Activated CD4-positive, alpha-beta memory T cell treated with anti-CD3 and anti-CD28 coated beads, Interleukin-2, amount 10 ng/mL, durations not matched to agents 7 days and 5 days (primary cell): ENCODE data around the gene ERFL. TPM values are rescaled to one million over a fixed set of nuclear protein-coding genes. Genes with fewer than 3 reads are reported as not detected.
"Not testable (repeated sequence)": the region's sequence is repeated elsewhere in the genome, so short reads cannot be mapped to it uniquely, and the experiment has no call there.

Experiments used
- CTCF ChIA-PET: fragments of 350-600 bp; sonication (Branson Sonifier 250); formaldehyde crosslinking; loops from one replicate; lab custom pipeline; 2021; ENCODE audit warnings: antibody characterized with exemption, inconsistent platforms; lab: Charles Lee
- POLR2A ChIA-PET: fragments of 350-600 bp; sonication (Branson Sonifier 250); formaldehyde crosslinking; loops from one replicate; lab custom pipeline; 2021; ENCODE audit warnings: antibody characterized with exemption; lab: Charles Lee
- DNase-seq: peaks from one replicate; pipeline ENCODE4 v3.0.0-alpha.2; 2020
- H3K27ac Mint-ChIP-seq: one replicate; pipeline ENCODE4 v1.8.0; 2021; ENCODE audit warnings: mild to moderate bottlenecking, mixed read lengths
- H3K27me3 Mint-ChIP-seq: one replicate; pipeline ENCODE4 v1.8.0; 2021; ENCODE audit warnings: mixed read lengths
- H3K36me3 Mint-ChIP-seq: one replicate; pipeline ENCODE4 v1.8.0; 2021; ENCODE audit warnings: low read depth, mixed read lengths
- H3K4me1 Mint-ChIP-seq: one replicate; pipeline ENCODE4 v1.8.0; 2021; ENCODE audit warnings: mixed read lengths
- H3K4me3 Mint-ChIP-seq: one replicate; pipeline ENCODE4 v1.8.0; 2021; ENCODE audit warnings: mild to moderate bottlenecking, mixed read lengths
- H3K9me3 Mint-ChIP-seq: one replicate; pipeline ENCODE4 v1.8.0; 2021; ENCODE audit warnings: mixed read lengths
- total RNA-seq, 2 experiments: library from RNA; stranded (reverse); gene quantifications; one replicate each; pipeline ENCODE4 v1.2.3, GENCODE V29; 2021

ERFL gene
- total RNA-seq, 2 experiments from 2014 or later = 1.5 to 1.7 TPM

DNA sequence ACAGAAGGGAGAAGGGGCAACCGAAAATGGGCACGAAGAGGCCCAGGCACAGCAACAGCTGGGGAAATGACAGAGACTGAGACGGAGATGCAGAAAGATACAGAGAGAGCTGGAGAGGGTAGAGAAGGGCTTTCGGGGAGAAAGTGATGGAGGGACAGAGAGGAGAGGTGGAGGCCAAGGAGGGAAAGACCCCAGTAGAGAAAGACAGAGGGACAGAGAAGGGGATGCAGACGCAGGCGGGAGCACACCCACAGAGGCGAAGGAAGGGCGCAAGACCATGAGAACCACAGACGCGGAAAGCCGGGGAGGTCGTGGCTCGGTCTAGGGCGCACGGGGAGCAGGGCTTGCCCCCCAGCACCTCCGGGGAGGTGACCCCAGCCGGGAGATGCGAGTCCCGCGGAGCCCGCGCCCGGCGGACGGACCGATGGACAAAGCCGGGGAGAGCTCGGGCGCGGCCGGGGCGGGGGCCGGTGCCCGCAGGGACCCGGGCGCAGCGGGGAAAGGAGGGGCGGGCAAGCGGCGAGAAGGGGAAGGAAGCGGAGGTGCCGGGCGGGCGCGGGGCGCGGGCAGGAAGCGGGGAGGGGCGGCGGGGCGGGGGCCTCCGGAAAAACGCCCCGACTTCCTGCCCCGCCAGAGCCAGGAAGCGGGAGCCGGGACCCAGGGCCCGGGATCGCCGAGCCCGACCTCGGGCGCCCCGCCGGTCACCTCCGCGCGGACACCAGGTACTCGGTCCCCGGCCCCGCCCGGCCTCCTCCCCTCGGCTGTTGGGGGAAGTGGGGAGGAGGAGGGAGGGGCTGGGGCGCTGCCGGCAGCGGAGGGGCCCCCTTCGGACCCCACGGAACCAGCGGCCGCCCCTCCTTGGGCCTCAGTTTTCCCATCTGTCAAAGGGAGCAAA lies 45.4 kb downstream of the ERFL start, which contains the start of gene ARHGEF1:
ARHGEF1 (plus strand) TSS at position 617 of the 895 bp plus-strand sequence. CDS start 4,899 bp downstream, outside the sequence.
- DNase-seq = peak; percentile 73
- Mint-ChIP-seq H3K9me3 (no peaks in the 10 kb centered on the region), H3K4me3 (peak within 1 kb of the TSS; percentile 93), H3K27ac (peak within 1 kb of the TSS; percentile 97), H3K27me3 (no peaks in the 10 kb centered on the region), H3K4me1 (peaks cover 48% of the 10 kb centered on the region), H3K36me3 (peaks cover 44% of the 10 kb centered on the region)
- ChIA-PET CTCF (interaction anchor here (0.8 to 5.9 kb wide), 5 partner anchors 10 to 63 kb away, joined by 3 to 95 read pairs (median 4); partner anchors contain the start of gene RPS19), POLR2A (interaction anchor here (1.0 to 13.3 kb wide), 5 partner anchors 13 to 64 kb away, joined by 3 to 384 read pairs (median 135); partner anchors contain the start of genes CD79A and RPS19)

GRCh38 chr19:41880329-41880708 lies 47.9 kb downstream of the ERFL start:
- Mint-ChIP-seq H3K27ac (no peak overlapping the region), H3K9me3 (no peaks in the 10 kb centered on the region), H3K27me3 (no peaks in the 10 kb centered on the region), H3K36me3 (peaks cover 25% of the 10 kb centered on the region), H3K4me3 (no peak overlapping the region), H3K4me1 (peaks cover 53% of the 10 kb centered on the region)
- no peak for DNase-seq
- POLR2A ChIA-PET = interaction anchor here (1.1 to 13.3 kb wide), 3 partner anchors 10 to 20 kb away, joined by 3 to 384 read pairs (median 135); partner anchors contain the start of genes CD79A and RPS19
- CTCF ChIA-PET = interaction anchor here (0.6 to 1.0 kb wide), 3 partner anchors 10 to 433 kb away, joined by 4 to 6 read pairs (median 5); no protein-coding TSS in a partner anchor

DNA sequence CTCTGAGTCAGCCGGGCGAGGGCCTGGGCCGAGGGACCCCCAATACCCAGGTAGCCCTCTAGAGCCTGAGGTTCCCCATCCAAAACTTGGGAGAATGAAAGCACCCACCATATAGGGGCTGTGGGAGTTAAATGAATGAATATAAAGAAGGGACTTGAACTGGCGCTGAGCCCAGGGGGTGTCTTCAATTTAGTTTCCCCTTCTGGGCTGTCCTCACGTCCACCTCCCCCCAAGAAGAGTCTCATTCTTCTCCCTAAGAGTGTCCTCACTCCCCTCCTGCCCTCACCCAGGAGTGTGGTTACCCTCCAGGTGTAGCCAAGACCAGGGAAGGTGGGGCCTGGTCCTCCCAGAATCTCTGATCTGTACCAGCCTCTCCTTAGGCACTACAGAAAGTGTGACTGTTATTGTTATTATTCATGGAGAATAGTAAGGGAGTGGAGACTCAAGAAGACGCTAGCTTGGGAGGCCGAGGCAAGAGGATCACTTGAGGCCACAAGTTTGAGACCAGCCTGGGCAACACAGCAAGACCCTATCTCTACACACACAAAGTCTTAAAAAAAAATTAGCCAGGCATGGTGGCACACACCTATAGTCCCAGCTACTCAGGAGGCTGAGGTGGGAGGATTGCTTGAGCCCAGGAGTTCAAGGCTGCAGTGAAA lies 48.5 kb downstream of the ERFL start:
- Mint-ChIP-seq H3K27ac (no peak overlapping the region), H3K27me3 (no peaks in the 10 kb centered on the region), H3K9me3 (no peaks in the 10 kb centered on the region), H3K4me3 (no peak overlapping the region), H3K4me1 (peaks cover 56% of the 10 kb centered on the region), H3K36me3 (peaks cover 20% of the 10 kb centered on the region)
- no peak for DNase-seq
- ChIA-PET CTCF (interaction anchor here (0.6 to 1.0 kb wide), 3 partner anchors 9 to 432 kb away, joined by 4 to 6 read pairs (median 5); no protein-coding TSS in a partner anchor), POLR2A (interaction anchor here (1.1 to 13.3 kb wide), 3 partner anchors 10 to 20 kb away, joined by 3 to 384 read pairs (median 135); partner anchors contain the start of genes CD79A and RPS19)

- ChIA-PET CTCF (no interaction called here), POLR2A (no interaction called here)
- Mint-ChIP-seq H3K27me3 (no peaks in the 10 kb centered on the region), H3K27ac (no peak overlapping the region), H3K9me3 (no peaks in the 10 kb centered on the region), H3K36me3 (peaks cover 13% of the 10 kb centered on the region), H3K4me3 (no peak overlapping the region), H3K4me1 (peaks cover 60% of the 10 kb centered on the region)
- no peak for DNase-seq
Measured at GRCh38 chr19:41879080-41879479, 49.2 kb downstream of the ERFL start.

DNA sequence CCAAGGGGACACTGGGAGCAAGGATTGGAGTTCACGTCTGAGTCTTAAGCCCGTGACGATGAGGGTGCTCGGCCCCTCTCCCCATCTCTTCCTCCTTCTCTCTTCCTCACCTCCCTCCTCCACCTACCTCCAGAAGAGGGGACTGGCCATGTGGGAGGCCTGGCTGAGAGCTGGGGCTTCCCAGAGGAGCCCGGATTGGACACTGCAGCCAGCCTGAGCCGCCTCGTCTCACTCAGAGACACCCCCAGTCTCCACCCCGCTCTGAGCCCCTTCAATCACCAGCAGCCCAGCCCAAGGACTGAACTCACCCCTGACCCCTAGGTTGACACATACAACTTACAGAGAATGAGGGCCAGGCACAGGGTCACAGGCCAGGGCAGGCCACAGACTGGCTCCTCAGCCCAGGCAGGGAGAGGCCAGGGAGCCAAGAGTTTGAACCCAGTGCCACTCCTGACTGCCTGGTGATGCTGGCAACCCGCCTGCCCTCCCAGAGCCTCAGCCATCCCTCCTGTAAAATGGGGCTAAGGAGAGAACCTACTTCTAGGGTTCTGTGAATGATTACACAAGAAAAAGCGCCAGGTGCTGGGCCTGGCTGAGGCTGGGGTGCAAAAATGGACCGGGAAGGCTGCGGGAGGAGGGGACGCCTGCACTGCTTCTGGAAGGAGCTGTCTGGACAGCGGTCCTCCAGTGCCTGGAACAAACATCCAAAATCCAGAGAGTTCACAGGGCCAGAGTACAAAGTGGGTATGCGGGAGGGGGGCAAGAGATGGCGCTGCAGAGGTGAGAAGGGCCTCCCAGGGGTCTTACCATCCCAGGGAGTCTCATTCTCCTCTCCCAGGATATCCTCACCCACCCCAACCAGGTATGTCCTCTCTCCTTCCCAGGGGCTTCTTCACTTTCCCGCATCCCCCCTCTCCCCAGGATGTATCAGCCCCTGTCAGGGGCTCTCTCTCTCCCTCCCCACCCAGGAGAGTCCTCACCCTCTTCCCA lies 50.0 kb downstream of the ERFL start:
- no peak overlapping the region for H3K4me3 Mint-ChIP-seq
- H3K9me3 Mint-ChIP-seq = no peaks in the 10 kb centered on the region
- H3K4me1 Mint-ChIP-seq = peaks cover 66% of the 10 kb centered on the region
- peak overlapping the region; percentile 21 for H3K27ac Mint-ChIP-seq
- POLR2A ChIA-PET = interaction anchor here (2.3 to 16.1 kb wide), 3 partner anchors 8 to 33 kb away, joined by 8 to 384 read pairs (median 223); partner anchors contain the start of genes ARHGEF1 and RPS19
- CTCF ChIA-PET = no interaction called here
- H3K36me3 Mint-ChIP-seq = peaks cover 8% of the 10 kb centered on the region
- DNase-seq = no peak
- no peaks in the 10 kb centered on the region for H3K27me3 Mint-ChIP-seq

DNA sequence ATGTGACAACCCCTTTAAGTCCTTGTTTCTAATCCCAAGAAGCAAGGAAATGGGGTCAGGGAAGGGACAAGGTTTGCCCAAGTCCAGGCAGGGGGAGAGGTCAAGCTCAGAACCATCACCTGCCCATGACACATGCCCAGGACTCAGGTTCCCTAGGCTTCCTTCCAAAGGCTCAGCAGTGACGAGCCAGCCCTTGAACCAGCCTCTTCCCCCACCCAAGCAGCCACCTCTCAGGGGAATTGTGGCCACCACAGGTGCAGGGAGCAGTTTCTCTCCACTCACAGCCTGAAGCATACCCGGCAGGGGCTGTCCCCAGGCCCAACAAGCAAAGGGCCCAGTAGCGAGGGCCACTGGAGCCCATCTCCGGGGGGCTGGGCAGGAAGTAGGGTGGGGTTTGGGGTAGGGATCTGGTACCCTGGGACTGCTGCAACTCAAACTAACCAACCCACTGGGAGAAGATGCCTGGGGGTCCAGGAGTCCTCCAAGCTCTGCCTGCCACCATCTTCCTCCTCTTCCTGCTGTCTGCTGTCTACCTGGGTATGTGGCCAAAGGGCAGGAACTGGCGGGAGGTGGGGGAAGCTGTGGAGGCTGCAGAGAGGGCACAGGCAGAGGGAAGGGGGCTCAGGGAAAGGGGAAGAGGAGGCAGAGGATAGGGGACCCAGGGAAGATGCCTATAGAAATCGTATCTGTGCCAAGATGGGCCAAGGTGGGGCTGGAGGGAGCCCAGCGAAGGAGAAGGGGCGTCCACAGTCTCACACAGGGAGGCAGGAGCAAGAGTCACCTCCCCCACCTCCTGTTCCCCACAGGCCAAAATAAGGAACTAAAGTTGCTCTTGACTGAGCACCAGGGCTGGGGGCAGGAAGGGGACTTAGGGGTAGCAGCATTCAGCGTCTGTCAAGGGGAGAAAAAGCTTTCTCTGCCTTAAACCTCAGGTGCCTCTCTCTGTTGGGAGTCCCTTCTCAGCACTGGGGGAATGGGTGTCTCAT lies 51.1 kb downstream of the ERFL start, which contains the start of gene CD79A:
CD79A (plus strand) TSS at position 433 of the 986 bp plus-strand sequence; CDS start at position 459, 26 bp downstream.
- ChIA-PET CTCF (interaction anchor here (0.7 kb wide), 1 partner anchor 9 kb away, joined by 3 read pairs; no protein-coding TSS in a partner anchor), POLR2A (interaction anchor here (2.3 to 16.1 kb wide), 3 partner anchors 10 to 34 kb away, joined by 8 to 384 read pairs (median 223); partner anchors contain the start of genes ARHGEF1 and RPS19)
- Mint-ChIP-seq H3K4me3 (no peak within 1 kb of the TSS), H3K36me3 (peaks cover 10% of the 10 kb centered on the region), H3K9me3 (no peaks in the 10 kb centered on the region), H3K4me1 (peaks cover 71% of the 10 kb centered on the region), H3K27ac (peak within 1 kb of the TSS; percentile 96), H3K27me3 (no peaks in the 10 kb centered on the region)
- no peak for DNase-seq

GRCh38 chr19:41875973-41876372 lies 52.3 kb downstream of the ERFL start:
- ChIA-PET POLR2A (interaction anchor here (1.7 to 16.1 kb wide), 4 partner anchors 11 to 69 kb away, joined by 8 to 384 read pairs (median 117); partner anchors contain the start of genes ARHGEF1 and RPS19), CTCF (interaction anchor here (0.7 to 7.0 kb wide), 5 partner anchors 10 to 81 kb away, joined by 3 to 95 read pairs (median 13); partner anchors contain the start of gene RPS19)
- not testable (repeated sequence) for DNase-seq, H3K27me3 Mint-ChIP-seq, H3K9me3 Mint-ChIP-seq
- Mint-ChIP-seq H3K36me3 (peaks cover 21% of the 10 kb centered on the region), H3K27ac (peak overlapping the region; percentile 96), H3K4me1 (peaks cover 76% of the 10 kb centered on the region), H3K4me3 (peak overlapping the region; percentile 36)

- H3K4me1 Mint-ChIP-seq = peaks cover 91% of the 10 kb centered on the region
- no peaks in the 10 kb centered on the region for H3K27me3 Mint-ChIP-seq
- CTCF ChIA-PET = interaction anchor here (0.8 to 7.0 kb wide), 14 partner anchors 8 to 162 kb away, joined by 3 to 95 read pairs (median 6); partner anchors contain the start of genes RABAC1 and RPS19
- POLR2A ChIA-PET = interaction anchor here (0.9 to 16.1 kb wide), 12 partner anchors 11 to 85 kb away, joined by 3 to 384 read pairs (median 8); partner anchors contain the start of genes ARHGEF1, RABAC1 and RPS19
- H3K36me3 Mint-ChIP-seq = peaks cover 47% of the 10 kb centered on the region
- peak; percentile 70 for DNase-seq
- H3K27ac Mint-ChIP-seq = peak overlapping the region; percentile 93
- H3K4me3 Mint-ChIP-seq = no peak overlapping the region
- no peaks in the 10 kb centered on the region for H3K9me3 Mint-ChIP-seq
Measured at GRCh38 chr19:41872775-41873647, 55.2 kb downstream of the ERFL start.

- POLR2A ChIA-PET = interaction anchor here (1.1 to 16.1 kb wide), 11 partner anchors 10 to 86 kb away, joined by 3 to 384 read pairs (median 11); partner anchors contain the start of genes ARHGEF1, RABAC1 and RPS19
- CTCF ChIA-PET = interaction anchor here (1.1 to 7.0 kb wide), 12 partner anchors 10 to 163 kb away, joined by 3 to 95 read pairs (median 6); partner anchors contain the start of genes RABAC1 and RPS19
- H3K4me3 Mint-ChIP-seq = no peak overlapping the region
- no peaks in the 10 kb centered on the region for H3K9me3 Mint-ChIP-seq
- peaks cover 52% of the 10 kb centered on the region for H3K36me3 Mint-ChIP-seq
- no peak for DNase-seq
- H3K27ac Mint-ChIP-seq = peak overlapping the region; percentile 93
- H3K4me1 Mint-ChIP-seq = peaks cover 91% of the 10 kb centered on the region
- no peaks in the 10 kb centered on the region for H3K27me3 Mint-ChIP-seq
Measured at GRCh38 chr19:41872384-41872774, 55.9 kb downstream of the ERFL start.
